Sigmoid colon (tissue), 7 donors: Measurements from ENCODE around the gene ANAPC16. TPM values are rescaled to one million over a fixed set of nuclear protein-coding genes. Genes with fewer than 3 reads are reported as not detected.

Experiments
- DNase-seq: peaks from one replicate; pipeline ENCODE4 v3.0.0-alpha.2; 2019
- H3K27ac ChIP-seq, 4 donors: fragments of 200-600 bp; sonication (generic); one replicate each; pipeline ENCODE4 v1.5.1; 2016 to 2019; ENCODE audit warnings: mild to moderate bottlenecking in 1 of 4
- H3K27me3 ChIP-seq, 3 donors: fragments of 200-600 bp; sonication (generic); one replicate each; pipeline ENCODE4 v1.5.1; 2019; ENCODE audit warnings: mild to moderate bottlenecking in 1 of 3
- H3K36me3 ChIP-seq, 4 donors: fragments of 200-600 bp; sonication (generic); one replicate each; pipeline ENCODE4 v1.5.1; 2016 to 2019
- H3K4me1 ChIP-seq, 4 donors: fragments of 200-600 bp; sonication (generic); one replicate each; pipeline ENCODE4 v1.5.1; 2017 to 2019
- H3K4me3 ChIP-seq, 4 donors: fragments of 200-600 bp; sonication (generic); one replicate each; pipeline ENCODE4 v1.5.1; 2017 to 2019; ENCODE audit warnings: mild to moderate bottlenecking in 2 of 4, moderate library complexity in 1 of 4
- H3K9me3 ChIP-seq, 4 donors: fragments of 200-600 bp in 3 of 4; sonication (generic) in 3 of 4; one replicate each; pipeline versions ENCODE4 v1.5.1 to v1.6.1; 2013 to 2019
- EP300 ChIP-seq, 4 donors: sonication (generic); formaldehyde crosslinking; IDR thresholded peaks; one replicate each; pipeline ENCODE4 v1.6.1; 2017; ENCODE audit warnings: antibody characterized with exemption in 4 of 4
- POLR2A ChIP-seq, 2 donors: fragments of 450-650 bp; IDR thresholded peaks; one replicate each; pipeline ENCODE4 v1.6.1; 2016; ENCODE audit warnings: antibody characterized with exemption in 2 of 2, mild to moderate bottlenecking in 2 of 2, moderate library complexity in 2 of 2
- POLR2AphosphoS5 ChIP-seq, 4 donors: sonication (generic); formaldehyde crosslinking; IDR thresholded peaks; one replicate each; pipeline ENCODE4 v1.6.1; 2017; ENCODE audit warnings: antibody characterized with exemption in 4 of 4
- WGBS, 2 donors: extraction: QIAGEN DNeasy Blood & Tissue Kit; methylation state at CpG; one replicate each; pipeline ENCODE4 v1.1.7; 2013; 5-methylcytosine and 5-hydroxymethylcytosine counted together
- intact Hi-C: fragments of 100-400 bp; cut with DNase I; formaldehyde crosslinking; loops from one replicate; pipeline ENCODE4 v1.15.1; 2023
- polyA plus RNA-seq, 3 donors: library from polyadenylated mRNA; stranded (reverse); fragments of 200-250 nt; gene quantifications; one replicate each; pipeline ENCODE4 v1.2.3, GENCODE V29; 2013
- total RNA-seq, 4 donors: library from RNA; depleted of rRNA; stranded (reverse); fragments of >200 nt; gene quantifications; one replicate each; pipeline ENCODE4 v1.1.0, GENCODE V29; 2016
- TF ChIP-seq, protein P1 (sequence below), 4 experiments: fragments of 450-650 bp in 3 of 4; fragments of 200-600 bp in 1 of 4; IDR thresholded peaks; one replicate each; pipeline ENCODE4 v1.5.1; 2016 to 2019; ENCODE audit warnings: antibody characterized with exemption in 4 of 4, mild to moderate bottlenecking in 3 of 4, moderate library complexity in 2 of 4
- donor health status: healthy with polysubstance abuse.
- donor health status: Bipolar disorder and iron deficiency.
- donor health status: healthy.

ANAPC16 gene
- total and polyA plus RNA-seq, 7 donors, result 80.0 to 228 (median 187) TPM

DNA sequence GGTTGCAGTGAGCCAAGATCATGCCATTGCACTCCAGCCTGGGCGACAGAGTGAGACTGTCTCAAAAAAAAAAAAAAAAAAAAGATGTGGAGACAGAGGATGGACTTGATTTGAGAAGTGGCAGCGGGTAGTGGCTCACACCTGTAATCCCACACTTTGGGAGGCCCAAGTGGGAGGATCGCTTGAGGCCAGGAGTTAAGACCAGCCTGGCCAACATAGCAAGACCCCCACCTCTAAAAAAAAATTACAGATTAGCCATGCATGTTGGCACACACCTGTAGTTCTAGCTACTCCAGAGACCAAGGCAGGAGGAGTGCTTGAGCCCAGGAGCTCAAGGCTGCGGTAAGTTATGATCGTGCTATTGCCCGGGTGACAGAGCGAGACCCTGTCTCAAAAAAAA, 24.6 kb downstream of the ANAPC16 start:
- intact Hi-C loops, result no loop called here
- H3K4me3 ChIP-seq, result no peak overlapping the region
- peaks cover 0 to 37% (median 35%) of the 10 kb centered on the region in 4 donors for H3K4me1 ChIP-seq
- peaks cover 0 to 23% (median 4%) of the 10 kb centered on the region in 4 donors for H3K36me3 ChIP-seq
- no peaks in the 10 kb centered on the region for H3K9me3 ChIP-seq
- no peaks in the 10 kb centered on the region for H3K27me3 ChIP-seq
- TF ChIP-seq EP300 (IDR thresholded peaks at IDR 0.05) (no peak), POLR2AphosphoS5 (IDR thresholded peaks at IDR 0.05) (no peak)
- TF ChIP-seq, protein P1, sequence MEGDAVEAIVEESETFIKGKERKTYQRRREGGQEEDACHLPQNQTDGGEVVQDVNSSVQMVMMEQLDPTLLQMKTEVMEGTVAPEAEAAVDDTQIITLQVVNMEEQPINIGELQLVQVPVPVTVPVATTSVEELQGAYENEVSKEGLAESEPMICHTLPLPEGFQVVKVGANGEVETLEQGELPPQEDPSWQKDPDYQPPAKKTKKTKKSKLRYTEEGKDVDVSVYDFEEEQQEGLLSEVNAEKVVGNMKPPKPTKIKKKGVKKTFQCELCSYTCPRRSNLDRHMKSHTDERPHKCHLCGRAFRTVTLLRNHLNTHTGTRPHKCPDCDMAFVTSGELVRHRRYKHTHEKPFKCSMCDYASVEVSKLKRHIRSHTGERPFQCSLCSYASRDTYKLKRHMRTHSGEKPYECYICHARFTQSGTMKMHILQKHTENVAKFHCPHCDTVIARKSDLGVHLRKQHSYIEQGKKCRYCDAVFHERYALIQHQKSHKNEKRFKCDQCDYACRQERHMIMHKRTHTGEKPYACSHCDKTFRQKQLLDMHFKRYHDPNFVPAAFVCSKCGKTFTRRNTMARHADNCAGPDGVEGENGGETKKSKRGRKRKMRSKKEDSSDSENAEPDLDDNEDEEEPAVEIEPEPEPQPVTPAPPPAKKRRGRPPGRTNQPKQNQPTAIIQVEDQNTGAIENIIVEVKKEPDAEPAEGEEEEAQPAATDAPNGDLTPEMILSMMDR (IDR thresholded peaks at IDR 0.05), result no peak
- WGBS, 2 donors, result 86 to 98% methylated on average over 7 of the region's 7 CpGs
- H3K27ac ChIP-seq, result no peak overlapping the region
- DNase-seq, result no peak

DNA sequence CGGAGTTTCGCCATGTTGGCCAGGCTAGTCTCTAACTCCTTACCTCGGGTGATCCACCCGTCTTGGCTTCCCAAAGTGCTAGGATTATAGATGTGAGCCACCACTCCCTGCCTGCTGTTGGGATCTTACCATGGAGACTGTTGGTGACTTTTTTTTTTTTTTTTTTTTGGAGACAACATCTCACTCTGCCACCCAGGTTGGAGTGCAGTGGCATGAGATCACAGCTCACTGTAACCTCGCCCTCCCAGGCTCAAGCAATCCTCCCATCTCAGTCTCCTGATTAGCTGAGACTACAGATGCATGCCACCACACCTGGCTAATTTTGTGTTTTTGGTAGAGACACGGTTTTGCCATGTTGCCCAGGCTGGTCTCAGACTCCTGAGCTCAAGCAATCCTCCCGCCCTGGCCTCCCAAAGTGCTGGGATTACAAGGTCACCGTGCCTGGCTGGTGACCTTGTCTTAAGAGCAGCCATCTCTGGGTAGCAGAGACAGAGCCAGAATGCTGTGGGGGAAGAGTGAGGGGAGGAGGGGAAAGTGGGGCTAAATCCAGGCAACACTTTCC, 26.0 kb downstream of the ANAPC16 start:
- peak overlapping the region; percentile 91 to 95 (median 91) for H3K27ac ChIP-seq
- WGBS, 2 donors, result 87 to 92% methylated on average over 8 of the region's 8 CpGs
- H3K4me3 ChIP-seq, result no peak overlapping the region
- intact Hi-C loops, result no loop called here
- TF ChIP-seq POLR2A (IDR thresholded peaks at IDR 0.05) (no peak), EP300 (IDR thresholded peaks at IDR 0.05) (no peak), POLR2AphosphoS5 (IDR thresholded peaks at IDR 0.05) (no peak)
- TF ChIP-seq, protein P1 (IDR thresholded peaks at IDR 0.05), result no peak
- H3K36me3 ChIP-seq, result peaks cover 0 to 9% (median 0%) of the 10 kb centered on the region in 4 donors
- peaks cover 0 to 51% (median 49%) of the 10 kb centered on the region in 4 donors for H3K4me1 ChIP-seq
- H3K27me3 ChIP-seq, result no peaks in the 10 kb centered on the region
- no peaks in the 10 kb centered on the region for H3K9me3 ChIP-seq
- no peak for DNase-seq

DNA sequence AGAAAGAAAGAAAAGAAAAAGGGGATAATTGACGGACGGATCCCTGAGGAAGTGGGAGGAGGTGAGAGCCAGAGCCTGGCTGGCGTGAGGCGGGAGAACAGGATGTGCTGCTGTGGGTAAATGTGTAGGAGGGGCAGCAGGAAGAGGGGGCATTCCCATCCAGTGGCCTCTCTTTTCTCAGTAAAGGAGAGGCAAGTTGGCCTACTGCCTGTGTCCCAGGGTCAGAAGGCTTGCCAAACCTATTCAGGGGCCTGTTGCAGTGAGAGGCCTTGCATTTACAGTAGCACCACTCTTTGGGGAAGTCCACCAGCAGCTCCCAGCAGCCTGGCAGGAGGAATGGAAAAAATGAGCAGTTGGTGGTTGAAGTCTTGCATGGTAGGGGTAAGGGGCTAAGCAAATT, 26.9 kb downstream of the ANAPC16 start:
- H3K27me3 ChIP-seq, result no peaks in the 10 kb centered on the region
- peaks cover 0 to 60% (median 58%) of the 10 kb centered on the region in 4 donors for H3K4me1 ChIP-seq
- H3K4me3 ChIP-seq, result no peak overlapping the region
- peak overlapping the region; percentile 91 to 95 (median 91) for H3K27ac ChIP-seq
- peaks cover 0 to under 1% (median 0%) of the 10 kb centered on the region in 4 donors for H3K36me3 ChIP-seq
- H3K9me3 ChIP-seq, result no peaks in the 10 kb centered on the region
- intact Hi-C loops, result no loop called here
- DNase-seq, result peak; percentile 88
- TF ChIP-seq, protein P1 (IDR thresholded peaks at IDR 0.05), result no peak
- TF ChIP-seq POLR2A (IDR thresholded peaks at IDR 0.05) (no peak), EP300 (IDR thresholded peaks at IDR 0.05) (peak in 1 of 4 donors; percentile 52), POLR2AphosphoS5 (IDR thresholded peaks at IDR 0.05) (peak; percentile 28 to 66 (median 36))
- 72 to 90% methylated on average over 4 of the region's 4 CpGs for WGBS, 2 donors

DNA sequence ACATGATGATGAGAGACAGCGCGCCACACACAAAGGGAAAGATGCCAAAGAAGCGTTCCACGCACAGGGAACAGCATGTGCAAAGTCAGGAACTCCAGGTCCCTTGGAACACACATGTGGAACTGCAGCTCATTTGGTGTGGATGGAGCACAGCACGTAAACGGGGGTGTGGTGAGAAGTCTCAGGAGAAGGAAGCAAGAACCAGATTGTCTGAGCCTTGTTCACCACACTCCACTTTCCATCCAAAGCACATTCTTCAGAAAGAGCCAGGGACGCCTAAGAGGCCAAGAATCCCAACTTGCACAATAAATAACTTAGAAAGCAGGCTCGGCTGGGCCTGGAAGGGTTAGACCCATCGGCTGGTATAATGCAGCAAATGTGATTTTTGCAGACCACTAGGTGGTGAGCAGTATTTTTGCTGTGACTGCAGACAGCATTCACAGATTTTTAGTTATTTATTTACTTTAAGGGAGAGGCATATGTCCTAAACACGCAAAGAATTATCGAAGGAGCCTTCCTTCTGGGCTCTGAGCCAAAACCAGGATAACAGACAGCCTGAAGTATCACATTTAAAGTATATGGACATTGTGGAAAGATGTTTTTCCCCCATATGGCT, 28.1 kb downstream of the ANAPC16 start:
- Histone ChIP-seq H3K9me3 (no peaks in the 10 kb centered on the region), H3K27ac (peak overlapping the region; percentile 91 to 95 (median 91)), H3K36me3 (no peaks in the 10 kb centered on the region), H3K27me3 (no peaks in the 10 kb centered on the region), H3K4me1 (peaks cover 0 to 72% (median 71%) of the 10 kb centered on the region in 4 donors), H3K4me3 (no peak overlapping the region)
- TF ChIP-seq POLR2AphosphoS5 (IDR thresholded peaks at IDR 0.05), result peak; percentile 75 to 85 (median 80)
- TF ChIP-seq, protein P1 (IDR thresholded peaks at IDR 0.05), result peak in 2 of 4 experiments; percentile 17 to 28
- TF ChIP-seq EP300 (IDR thresholded peaks at IDR 0.05), result peak in 3 of 4 donors; percentile 39 to 70 (median 49)
- no peak for TF ChIP-seq POLR2A (IDR thresholded peaks at IDR 0.05)
- DNase-seq, result peak; percentile 93
- 36 to 66% methylated on average over 11 of the region's 11 CpGs for WGBS, 2 donors
- intact Hi-C loops, result no loop called here
